ENCODE results near the gene NCBP2L.

Gene NCBP2L

GRCh38 chrX:107818900-107819521 is 41.5 kb downstream of the NCBP2L start:
- no peak for DNase-seq

GRCh38 chrX:107823042-107823441 is 45.5 kb downstream of the NCBP2L start:
- no peak for DNase-seq

GRCh38 chrX:107823456-107823855 is 45.9 kb downstream of the NCBP2L start:
- no peak for DNase-seq

GRCh38 chrX:107825698-107826237 is 48.2 kb downstream of the NCBP2L start, which contains the start of gene MID2:
Gene MID2, plus strand, starts transcription at chrX:107825866. Its CDS starts 561 bp downstream, at chrX:107826427.
- DNase-seq: peak; percentile 25

- no peak for DNase-seq
Observed at GRCh38 chrX:107826238-107827029, 48.9 kb downstream of the NCBP2L start.

GRCh38 chrX:107827030-107827831 is 49.7 kb downstream of the NCBP2L start:
- DNase-seq: no peak

- DNase-seq: no peak
Observed at GRCh38 chrX:107827852-107828251, 50.3 kb downstream of the NCBP2L start.

- DNase-seq: no peak
Observed at GRCh38 chrX:107829878-107830277, 52.3 kb downstream of the NCBP2L start.

GRCh38 chrX:107831071-107831730 is 53.7 kb downstream of the NCBP2L start:
- DNase-seq: no peak

- no peak for DNase-seq
Observed at GRCh38 chrX:107834275-107835201, 57.0 kb downstream of the NCBP2L start.

- no peak for DNase-seq
Observed at GRCh38 chrX:107836958-107837357, 59.4 kb downstream of the NCBP2L start.

DNA sequence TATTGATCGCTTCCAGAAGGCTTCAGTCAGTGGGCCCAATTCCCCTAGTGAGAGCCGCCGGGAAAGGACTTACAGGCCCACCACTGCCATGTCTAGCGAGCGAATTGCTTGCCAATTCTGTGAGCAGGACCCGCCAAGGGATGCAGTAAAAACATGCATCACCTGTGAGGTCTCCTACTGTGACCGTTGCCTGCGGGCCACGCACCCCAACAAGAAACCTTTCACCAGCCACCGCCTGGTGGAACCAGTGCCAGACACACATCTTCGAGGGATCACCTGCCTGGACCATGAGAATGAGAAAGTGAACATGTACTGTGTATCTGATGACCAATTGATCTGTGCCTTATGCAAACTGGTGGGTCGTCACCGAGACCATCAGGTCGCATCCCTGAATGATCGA is 63.4 kb downstream of the NCBP2L start:
- no peak for DNase-seq

DNA sequence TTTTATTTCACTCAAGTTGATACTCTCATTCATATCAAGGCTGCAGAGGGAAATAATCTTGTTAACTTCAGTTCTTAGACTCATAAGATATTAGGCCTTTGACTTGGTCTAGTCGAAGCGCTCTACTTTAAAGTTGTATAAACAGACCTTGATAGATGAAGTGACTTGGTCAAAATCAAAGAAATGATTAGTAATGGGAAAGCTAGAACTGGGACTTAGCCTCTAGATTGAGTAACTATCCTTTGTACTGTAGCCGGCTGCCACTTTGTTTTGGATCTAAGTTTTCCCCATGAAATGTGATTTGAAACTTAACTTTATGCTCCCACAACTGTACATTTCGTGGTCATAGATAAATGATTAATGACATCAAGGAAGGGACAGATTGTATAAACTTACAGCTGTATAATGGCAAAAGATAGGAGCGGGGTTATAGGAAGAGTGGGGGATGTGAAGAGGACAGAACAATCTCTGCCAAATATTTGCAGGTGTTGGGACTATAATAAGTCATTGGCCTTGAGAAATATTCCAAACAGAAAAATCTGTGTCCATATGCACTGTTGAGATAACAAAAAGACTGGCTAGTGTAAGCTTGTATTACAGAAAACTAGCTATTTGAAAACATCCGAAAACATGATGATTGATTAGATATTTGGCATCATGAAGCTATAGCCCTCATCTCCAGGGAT is 65.3 kb downstream of the NCBP2L start:
- DNase-seq: no peak
